Neural progenitor cell (in vitro differentiated cells): ENCODE measurements around the gene ATP13A5.

Experiments used
- EZH2 ChIP-seq: fragments of 200-600 bp; sonication (generic); IDR thresholded peaks from 2 replicates; pipeline ENCODE4 v1.6.1; 2017; ENCODE audit warnings: antibody characterized with exemption, mild to moderate bottlenecking, moderate library complexity
- TF ChIP-seq, protein P1 (sequence below): fragments of 200-600 bp; sonication (generic); IDR thresholded peaks from 2 replicates; pipeline ENCODE4 v1.5.1; 2017; ENCODE audit warnings: antibody characterized with exemption, mild to moderate bottlenecking

GRCh38 chr3:193388361-193388760, 9.8 kb upstream of the ATP13A5 start:
- TF ChIP-seq, protein P1, sequence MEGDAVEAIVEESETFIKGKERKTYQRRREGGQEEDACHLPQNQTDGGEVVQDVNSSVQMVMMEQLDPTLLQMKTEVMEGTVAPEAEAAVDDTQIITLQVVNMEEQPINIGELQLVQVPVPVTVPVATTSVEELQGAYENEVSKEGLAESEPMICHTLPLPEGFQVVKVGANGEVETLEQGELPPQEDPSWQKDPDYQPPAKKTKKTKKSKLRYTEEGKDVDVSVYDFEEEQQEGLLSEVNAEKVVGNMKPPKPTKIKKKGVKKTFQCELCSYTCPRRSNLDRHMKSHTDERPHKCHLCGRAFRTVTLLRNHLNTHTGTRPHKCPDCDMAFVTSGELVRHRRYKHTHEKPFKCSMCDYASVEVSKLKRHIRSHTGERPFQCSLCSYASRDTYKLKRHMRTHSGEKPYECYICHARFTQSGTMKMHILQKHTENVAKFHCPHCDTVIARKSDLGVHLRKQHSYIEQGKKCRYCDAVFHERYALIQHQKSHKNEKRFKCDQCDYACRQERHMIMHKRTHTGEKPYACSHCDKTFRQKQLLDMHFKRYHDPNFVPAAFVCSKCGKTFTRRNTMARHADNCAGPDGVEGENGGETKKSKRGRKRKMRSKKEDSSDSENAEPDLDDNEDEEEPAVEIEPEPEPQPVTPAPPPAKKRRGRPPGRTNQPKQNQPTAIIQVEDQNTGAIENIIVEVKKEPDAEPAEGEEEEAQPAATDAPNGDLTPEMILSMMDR, result no peak
- no peak for TF ChIP-seq EZH2
